Stimulated activated memory B cell treated with anti-CD40 and anti-IgM and Interleukin-4, amounts not matched to agents 10 μg/mL and 1 μg/mL and 100 μg/mL, for 72 hours (primary cell): ENCODE results near the gene SLC37A2.

ENCODE experiments used
- ATAC-seq: fragments of 150-1000 bp; cut with Tn5 transposase; 2 replicates; pipeline ENCODE4 v1.10.0; 2021
- H3K27ac Mint-ChIP-seq: one replicate; pipeline ENCODE4 v1.8.0; 2022; ENCODE audit warnings: mild to moderate bottlenecking, mixed read lengths
- H3K27me3 Mint-ChIP-seq: one replicate; pipeline ENCODE4 v1.8.0; 2022; ENCODE audit warnings: mixed read lengths
- H3K36me3 Mint-ChIP-seq: one replicate; pipeline ENCODE4 v1.8.0; 2022; ENCODE audit warnings: mixed read lengths
- H3K4me1 Mint-ChIP-seq: one replicate; pipeline ENCODE4 v1.8.0; 2022; ENCODE audit warnings: mixed read lengths
- H3K4me3 Mint-ChIP-seq: one replicate; pipeline ENCODE4 v1.8.0; 2022; ENCODE audit warnings: mild to moderate bottlenecking, moderate library complexity, mixed read lengths
- H3K9me3 Mint-ChIP-seq: one replicate; pipeline ENCODE4 v1.8.0; 2022; ENCODE audit warnings: mixed read lengths

The SLC37A2 gene

DNA sequence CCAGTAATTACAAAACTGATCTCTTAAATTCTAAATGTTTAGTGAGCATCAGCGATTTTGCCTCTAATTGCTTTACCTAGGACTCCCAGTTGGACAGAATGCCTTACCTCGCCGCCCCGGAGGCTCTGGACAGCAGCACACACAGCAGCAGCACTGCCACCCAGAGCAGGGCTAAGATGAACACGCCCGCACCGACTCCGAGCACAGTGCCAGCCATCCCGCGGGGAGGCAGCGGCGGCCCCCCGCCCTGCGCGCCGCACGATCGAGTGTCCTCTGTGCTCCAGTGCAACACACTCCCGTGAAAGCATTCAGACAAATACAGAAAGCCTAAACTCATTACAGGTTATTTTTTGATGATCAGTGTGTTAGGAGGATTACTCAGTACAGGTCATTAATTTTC, 38.9 kb downstream of the SLC37A2 start:
- Mint-ChIP-seq H3K27ac (no peak overlapping the region), H3K9me3 (no peaks in the 10 kb centered on the region), H3K36me3 (peaks cover 78% of the 10 kb centered on the region), H3K4me1 (no peaks in the 10 kb centered on the region), H3K27me3 (no peaks in the 10 kb centered on the region), H3K4me3 (no peak overlapping the region)
- no peak for ATAC-seq

DNA sequence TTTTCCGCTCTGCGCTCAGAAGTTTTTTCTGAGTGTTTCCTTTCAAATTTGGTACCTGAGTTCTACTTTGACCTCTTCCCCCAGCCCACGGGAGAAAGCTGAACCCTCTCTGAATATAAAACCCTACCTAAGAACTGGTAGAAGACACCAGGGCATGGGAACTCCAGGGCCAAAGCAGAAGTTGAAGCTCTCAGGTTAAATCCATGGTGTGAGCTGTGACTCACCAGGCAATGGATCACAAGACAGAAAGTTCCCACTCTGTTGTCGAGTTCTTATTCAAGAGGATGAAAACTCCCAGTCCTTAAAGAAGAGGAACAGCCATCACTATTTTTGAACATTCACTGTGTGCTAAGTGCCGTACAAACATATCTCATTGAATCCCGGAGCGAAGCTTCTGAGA, 39.4 kb downstream of the SLC37A2 start:
- no peak for ATAC-seq
- H3K4me3 Mint-ChIP-seq, result no peak overlapping the region
- no peaks in the 10 kb centered on the region for H3K4me1 Mint-ChIP-seq
- H3K27ac Mint-ChIP-seq, result no peak overlapping the region
- no peaks in the 10 kb centered on the region for H3K9me3 Mint-ChIP-seq
- no peaks in the 10 kb centered on the region for H3K27me3 Mint-ChIP-seq
- H3K36me3 Mint-ChIP-seq, result peaks cover 77% of the 10 kb centered on the region

DNA sequence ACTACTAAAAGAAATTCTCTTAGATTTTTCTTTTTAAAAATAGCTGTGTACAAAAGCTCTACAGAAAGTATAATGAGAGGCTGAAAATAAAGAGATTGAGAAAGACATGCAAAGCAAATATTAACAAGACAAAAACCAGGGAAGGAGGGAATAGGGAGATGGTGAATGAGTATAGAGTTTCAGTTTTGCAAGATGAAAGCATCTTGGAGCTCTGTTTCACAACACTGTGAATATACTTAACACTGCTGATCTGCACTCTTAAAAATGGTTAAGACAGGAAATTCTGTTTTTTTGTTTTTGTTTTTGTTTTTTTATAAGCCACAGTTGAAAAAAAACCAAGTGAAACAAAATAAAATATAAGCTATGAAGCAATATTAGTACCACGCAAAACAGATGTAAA, 42.8 kb downstream of the SLC37A2 start:
- Mint-ChIP-seq H3K9me3 (no peaks in the 10 kb centered on the region), H3K27ac (no peak overlapping the region), H3K36me3 (peaks cover 47% of the 10 kb centered on the region), H3K27me3 (no peaks in the 10 kb centered on the region), H3K4me1 (peaks cover 6% of the 10 kb centered on the region), H3K4me3 (no peak overlapping the region)
- no peak for ATAC-seq

DNA sequence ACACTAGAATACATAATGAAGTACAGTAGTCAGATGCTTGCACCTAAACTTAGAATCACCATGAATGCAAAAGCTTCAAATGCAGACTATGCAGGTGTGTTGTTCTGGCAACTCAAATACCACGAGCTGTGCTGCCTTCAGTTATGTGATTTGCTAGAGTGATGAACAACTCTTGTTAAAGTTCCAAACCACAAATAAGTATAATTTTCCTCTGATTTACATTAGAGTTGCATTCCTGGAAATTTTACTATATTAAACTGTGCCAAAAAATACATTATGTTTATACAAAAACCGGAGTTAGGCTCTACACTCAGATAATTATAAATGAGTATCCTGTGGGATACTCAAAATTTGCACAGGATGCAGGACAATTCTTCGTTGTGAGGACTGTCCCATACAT, 45.4 kb downstream of the SLC37A2 start:
- Mint-ChIP-seq H3K27ac (no peak overlapping the region), H3K36me3 (peaks cover 35% of the 10 kb centered on the region), H3K4me3 (no peak overlapping the region), H3K4me1 (peaks cover 15% of the 10 kb centered on the region), H3K27me3 (no peaks in the 10 kb centered on the region), H3K9me3 (peaks cover 3% of the 10 kb centered on the region)
- ATAC-seq, result no peak

DNA sequence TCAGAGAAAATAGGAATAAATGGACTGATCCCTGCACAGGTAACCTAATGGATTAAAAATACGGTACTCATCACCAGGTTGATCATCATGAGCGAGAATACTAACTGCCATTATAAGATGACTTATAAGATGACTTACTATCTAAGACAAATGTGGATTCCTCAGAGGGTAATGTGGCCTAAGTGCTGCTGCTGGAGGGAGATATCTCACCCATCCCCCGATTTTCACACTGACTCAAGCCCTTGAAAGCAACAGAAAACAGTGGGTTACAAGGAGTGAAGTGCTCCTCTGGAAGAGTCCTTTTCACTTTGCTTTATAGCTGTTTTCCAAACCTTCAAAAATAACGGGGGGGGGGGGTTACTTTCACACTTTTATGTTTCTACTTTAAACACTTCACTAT, 47.4 kb downstream of the SLC37A2 start:
- Mint-ChIP-seq H3K27me3 (no peaks in the 10 kb centered on the region), H3K36me3 (peaks cover 21% of the 10 kb centered on the region), H3K4me3 (peak overlapping the region; percentile 94), H3K4me1 (peaks cover 15% of the 10 kb centered on the region), H3K9me3 (peaks cover 3% of the 10 kb centered on the region), H3K27ac (peak overlapping the region; percentile 95)
- no peak for ATAC-seq

DNA sequence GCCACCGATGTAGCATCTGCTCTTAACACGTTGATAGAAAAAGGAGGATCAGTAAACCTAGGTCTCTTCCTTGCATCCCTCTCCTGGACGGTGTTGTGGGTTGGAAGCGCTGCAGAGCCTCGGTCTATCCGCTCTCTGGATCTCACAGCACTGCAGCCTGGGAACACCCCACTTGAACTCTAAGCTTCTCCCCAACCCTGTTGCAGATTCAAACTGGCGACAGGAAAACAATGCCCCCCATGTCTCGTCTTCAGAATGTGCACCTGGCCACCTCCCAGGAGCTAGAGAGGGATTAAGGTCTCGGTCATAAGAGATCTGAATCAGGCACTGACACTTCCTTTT, 47.9 kb downstream of the SLC37A2 start:
- H3K4me3 Mint-ChIP-seq, result peak overlapping the region; percentile 94
- no peaks in the 10 kb centered on the region for H3K27me3 Mint-ChIP-seq
- H3K9me3 Mint-ChIP-seq, result peaks cover 3% of the 10 kb centered on the region
- no peak for ATAC-seq
- H3K27ac Mint-ChIP-seq, result peak overlapping the region; percentile 95
- peaks cover 16% of the 10 kb centered on the region for H3K36me3 Mint-ChIP-seq
- peaks cover 15% of the 10 kb centered on the region for H3K4me1 Mint-ChIP-seq

DNA sequence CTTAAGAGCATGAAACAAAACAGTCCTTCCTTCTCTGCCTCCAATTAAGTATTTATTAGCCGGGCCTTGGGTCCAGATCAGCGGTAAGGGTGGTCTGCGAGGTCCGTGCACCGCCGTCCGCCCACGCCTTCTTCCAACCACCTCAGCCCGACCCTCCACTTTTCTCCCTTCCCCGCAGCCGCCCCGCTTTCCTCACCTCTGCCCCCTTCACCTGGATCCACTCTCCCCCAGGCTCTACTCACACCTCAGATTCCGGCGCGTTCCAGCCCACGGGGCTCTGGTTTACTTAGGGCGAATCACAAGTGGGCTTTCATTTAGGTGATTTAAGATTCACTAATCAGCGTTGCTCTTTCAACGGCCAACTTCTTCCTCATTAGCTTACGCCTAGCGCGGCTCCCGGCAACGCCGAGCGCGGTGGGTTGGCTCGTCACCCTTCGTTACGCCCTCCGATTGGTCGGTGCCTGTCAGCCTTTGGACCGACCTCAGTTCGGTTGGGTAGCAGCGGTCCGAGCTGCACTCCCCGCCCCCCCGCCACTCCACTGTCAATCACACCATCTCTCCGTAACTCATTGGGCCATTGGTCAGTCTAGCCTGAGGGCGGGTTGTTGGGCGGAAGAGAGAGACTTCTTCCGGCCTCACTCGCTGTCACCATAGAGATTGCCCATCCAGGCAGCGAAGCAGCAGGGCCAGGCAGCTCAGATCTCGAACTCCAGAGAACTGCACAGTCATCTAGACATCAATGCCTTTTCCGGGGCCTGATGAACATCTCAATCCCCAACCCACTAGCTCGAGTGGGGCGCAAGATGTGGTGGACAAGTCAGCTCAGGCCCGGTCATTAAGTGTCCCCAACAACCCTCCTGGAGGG, 48.5 kb downstream of the SLC37A2 start, which contains the start of gene TMEM218:
Gene TMEM218 (minus strand): TSS at position 284 of the 865 bp plus-strand sequence. CDS start 9,385 bp downstream, outside the sequence.
- peak; percentile 99 for ATAC-seq
- Mint-ChIP-seq H3K9me3 (peaks cover 3% of the 10 kb centered on the region), H3K36me3 (peaks cover 11% of the 10 kb centered on the region), H3K27ac (peak within 1 kb of the TSS; percentile 95), H3K4me1 (peaks cover 15% of the 10 kb centered on the region), H3K27me3 (peaks cover under 1% of the 10 kb centered on the region), H3K4me3 (peak within 1 kb of the TSS; percentile 94)

DNA sequence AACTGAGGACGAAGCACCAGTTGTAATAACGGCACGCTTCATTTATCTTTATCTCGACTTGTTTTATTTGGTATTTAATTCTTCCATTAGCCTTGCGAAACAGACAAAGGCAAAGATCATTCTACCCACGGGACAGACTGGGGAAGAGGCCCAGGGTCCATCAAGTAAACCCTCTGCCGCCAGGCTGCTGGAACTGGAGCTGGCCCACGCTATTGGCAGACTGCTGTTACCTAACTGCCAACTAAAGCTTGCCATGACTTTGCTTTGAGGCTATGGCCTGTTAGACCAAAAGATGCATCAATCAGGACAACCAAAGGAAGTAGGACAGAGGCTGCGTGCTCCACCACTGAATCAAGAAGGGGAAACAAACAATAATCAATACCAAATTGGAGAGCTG, 49.1 kb downstream of the SLC37A2 start:
- ATAC-seq, result no peak
- H3K27me3 Mint-ChIP-seq, result peaks cover 7% of the 10 kb centered on the region
- H3K27ac Mint-ChIP-seq, result peak overlapping the region; percentile 95
- H3K36me3 Mint-ChIP-seq, result peaks cover 5% of the 10 kb centered on the region
- H3K4me1 Mint-ChIP-seq, result peaks cover 15% of the 10 kb centered on the region
- peak overlapping the region; percentile 94 for H3K4me3 Mint-ChIP-seq
- peaks cover 3% of the 10 kb centered on the region for H3K9me3 Mint-ChIP-seq

DNA sequence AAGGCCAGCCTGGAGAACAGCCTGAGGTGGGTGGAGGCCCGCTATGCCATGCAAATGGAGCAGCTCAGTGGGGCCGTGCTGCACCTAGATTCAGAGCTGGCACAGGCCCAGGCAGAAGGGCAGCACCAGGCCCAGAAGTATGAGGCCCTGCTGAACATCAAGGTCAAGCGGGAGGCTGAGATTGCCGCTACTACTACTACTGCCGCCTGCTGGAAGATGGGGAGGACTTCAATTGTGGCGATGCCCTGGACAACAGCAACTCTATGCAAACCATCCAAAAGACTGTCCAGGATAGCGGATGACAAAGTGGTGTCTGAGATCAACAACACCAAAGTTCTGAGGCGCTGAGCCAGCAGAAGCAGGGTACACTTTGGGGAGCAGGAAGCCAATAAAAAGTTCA, 51.4 kb downstream of the SLC37A2 start:
- Mint-ChIP-seq H3K36me3 (peaks cover 5% of the 10 kb centered on the region), H3K9me3 (peaks cover 3% of the 10 kb centered on the region), H3K27ac (no peak overlapping the region), H3K4me1 (peaks cover 15% of the 10 kb centered on the region), H3K27me3 (peaks cover 28% of the 10 kb centered on the region), H3K4me3 (no peak overlapping the region)
- ATAC-seq, result no peak

DNA sequence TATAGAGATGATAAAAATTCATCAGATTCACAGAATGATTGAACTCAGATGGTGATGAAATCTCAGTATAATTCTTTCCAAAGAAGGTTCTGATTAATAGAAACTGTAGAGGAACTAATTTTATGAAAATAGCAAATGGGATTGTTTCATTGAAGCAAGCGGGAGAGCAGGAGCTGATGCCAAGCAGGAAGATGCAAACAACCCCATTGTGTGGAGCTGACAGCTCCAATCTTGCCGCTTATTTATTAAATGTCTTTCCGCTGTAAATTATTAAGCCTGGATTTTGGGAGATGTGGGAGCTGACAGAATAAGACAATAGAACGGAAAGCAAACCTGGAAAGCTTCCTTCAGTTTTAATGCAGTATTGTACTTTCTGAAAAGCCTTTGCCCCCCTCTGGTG, 54.3 kb downstream of the SLC37A2 start:
- no peak for ATAC-seq
- Mint-ChIP-seq H3K27ac (no peak overlapping the region), H3K27me3 (peaks cover 35% of the 10 kb centered on the region), H3K9me3 (peaks cover under 1% of the 10 kb centered on the region), H3K4me3 (no peak overlapping the region), H3K4me1 (peaks cover under 1% of the 10 kb centered on the region), H3K36me3 (peaks cover under 1% of the 10 kb centered on the region)

DNA sequence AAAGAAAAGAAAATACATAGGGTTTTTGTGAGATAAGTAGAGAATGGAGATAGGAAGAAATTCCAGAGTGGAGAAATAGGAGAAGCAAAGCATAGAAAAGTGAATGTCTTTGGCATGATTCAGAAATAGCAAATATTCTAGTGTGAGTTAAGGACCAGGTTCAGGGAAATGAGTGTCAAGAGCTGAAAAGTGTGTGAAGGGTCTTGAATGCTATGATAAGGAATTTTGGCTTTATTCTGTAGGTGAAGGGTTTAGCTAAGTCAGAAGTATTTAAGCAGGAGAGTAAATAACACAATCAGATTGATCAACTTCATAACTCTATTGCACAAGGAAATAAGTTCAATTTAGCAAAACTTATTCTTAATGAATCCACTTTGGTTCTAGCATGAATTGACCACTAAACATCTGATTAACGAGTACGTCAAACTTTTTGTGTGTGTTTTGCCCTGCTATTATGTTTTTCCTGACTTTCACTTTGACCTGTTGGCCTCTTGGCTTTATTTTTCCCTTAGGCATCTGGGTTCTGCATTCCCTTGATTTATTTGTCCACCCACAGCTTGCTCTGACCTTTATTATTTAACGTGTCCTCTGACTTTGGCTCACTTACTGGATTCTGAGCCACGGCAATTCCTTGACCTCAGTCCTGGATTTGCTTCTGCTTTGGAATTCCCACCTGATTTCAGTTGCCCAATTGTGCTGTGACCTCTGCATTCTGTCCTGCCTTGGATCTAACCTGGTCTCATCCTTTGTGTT, 60.3 kb downstream of the SLC37A2 start:
- Mint-ChIP-seq H3K4me1 (peaks cover 12% of the 10 kb centered on the region), H3K27ac (peak overlapping the region; percentile 41), H3K36me3 (no peaks in the 10 kb centered on the region), H3K4me3 (no peak overlapping the region), H3K27me3 (peaks cover 18% of the 10 kb centered on the region), H3K9me3 (peaks cover 2% of the 10 kb centered on the region)
- ATAC-seq, result no peak

DNA sequence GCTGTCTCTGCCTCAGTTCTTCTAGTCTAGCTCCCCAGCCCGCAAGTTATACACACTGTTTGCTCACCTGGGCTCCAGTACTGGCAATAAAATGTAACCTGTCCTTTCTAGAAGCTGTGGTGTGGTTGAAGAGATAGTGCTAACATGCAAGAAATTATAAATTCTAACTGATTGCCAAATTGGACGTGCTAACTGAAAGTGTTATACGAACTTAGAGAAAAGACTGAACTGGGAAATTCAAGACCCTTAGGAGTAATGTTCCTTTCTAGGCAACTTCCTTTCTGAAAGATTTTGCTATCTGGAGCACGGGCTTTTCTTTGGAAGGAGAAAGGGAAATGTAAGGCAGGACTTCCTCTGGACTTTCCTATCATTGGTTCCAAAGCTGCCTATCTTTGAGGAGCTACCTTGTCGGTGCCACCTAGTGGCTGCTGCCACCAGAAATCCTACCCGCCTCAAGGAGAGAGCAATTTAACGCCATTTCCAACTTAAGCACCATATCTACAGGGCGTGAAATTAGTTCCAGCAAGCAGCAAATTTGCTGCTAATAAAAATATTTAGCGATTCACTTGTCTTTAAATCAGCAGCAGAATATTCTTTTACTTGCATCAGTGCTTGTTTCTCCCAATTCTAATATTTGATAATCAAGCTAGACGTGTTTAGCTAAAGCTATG, 61.0 kb downstream of the SLC37A2 start:
- no peaks in the 10 kb centered on the region for H3K36me3 Mint-ChIP-seq
- peak; percentile 80 for ATAC-seq
- H3K4me3 Mint-ChIP-seq, result peak overlapping the region; percentile 48
- peak overlapping the region; percentile 41 for H3K27ac Mint-ChIP-seq
- H3K4me1 Mint-ChIP-seq, result peaks cover 12% of the 10 kb centered on the region
- H3K27me3 Mint-ChIP-seq, result peaks cover 18% of the 10 kb centered on the region
- peaks cover 2% of the 10 kb centered on the region for H3K9me3 Mint-ChIP-seq

DNA sequence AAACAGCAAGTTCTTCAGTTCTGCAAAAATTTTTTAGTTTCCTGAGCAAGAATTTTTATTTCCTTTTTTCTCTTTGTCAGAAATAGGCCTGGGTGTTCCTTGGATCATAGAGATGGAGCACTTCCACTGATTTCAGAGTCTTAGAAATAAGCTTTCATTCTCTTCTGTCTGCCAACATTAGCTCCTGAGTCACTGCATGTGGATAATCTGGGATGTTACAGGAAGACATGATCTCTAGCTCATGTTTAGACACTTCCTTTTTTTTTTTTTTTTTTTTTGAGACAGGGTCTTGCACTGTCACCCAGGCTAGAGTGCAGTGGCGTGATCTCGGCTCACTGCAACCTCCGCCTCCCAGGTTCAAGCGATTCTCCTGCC, 61.5 kb downstream of the SLC37A2 start:
- peaks cover 12% of the 10 kb centered on the region for H3K4me1 Mint-ChIP-seq
- peaks cover 18% of the 10 kb centered on the region for H3K27me3 Mint-ChIP-seq
- H3K27ac Mint-ChIP-seq, result no peak overlapping the region
- no peak for ATAC-seq
- H3K4me3 Mint-ChIP-seq, result no peak overlapping the region
- H3K36me3 Mint-ChIP-seq, result no peaks in the 10 kb centered on the region
- peaks cover 2% of the 10 kb centered on the region for H3K9me3 Mint-ChIP-seq

DNA sequence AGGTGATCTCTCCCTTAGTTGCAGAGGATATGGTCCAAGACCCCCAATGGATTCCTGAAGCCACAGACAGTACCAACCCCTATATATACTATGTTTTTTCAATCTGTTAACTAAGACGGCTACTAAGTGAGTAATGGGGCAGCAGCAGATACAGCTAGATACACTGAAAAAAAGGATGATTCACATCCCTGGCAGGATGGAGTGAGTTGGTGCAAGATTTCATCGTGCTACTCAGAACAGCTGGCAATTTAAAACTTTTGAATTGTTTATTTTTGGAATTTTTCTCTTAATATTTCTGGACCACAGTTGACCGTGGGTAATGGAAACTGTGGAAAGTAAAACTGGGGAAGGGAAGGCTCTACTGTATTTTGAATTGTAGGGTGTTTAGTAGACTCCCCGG, 65.3 kb downstream of the SLC37A2 start:
- H3K27ac Mint-ChIP-seq, result no peak overlapping the region
- peaks cover 4% of the 10 kb centered on the region for H3K9me3 Mint-ChIP-seq
- ATAC-seq, result no peak
- H3K36me3 Mint-ChIP-seq, result no peaks in the 10 kb centered on the region
- no peak overlapping the region for H3K4me3 Mint-ChIP-seq
- H3K27me3 Mint-ChIP-seq, result peaks cover 39% of the 10 kb centered on the region
- H3K4me1 Mint-ChIP-seq, result peaks cover 12% of the 10 kb centered on the region

DNA sequence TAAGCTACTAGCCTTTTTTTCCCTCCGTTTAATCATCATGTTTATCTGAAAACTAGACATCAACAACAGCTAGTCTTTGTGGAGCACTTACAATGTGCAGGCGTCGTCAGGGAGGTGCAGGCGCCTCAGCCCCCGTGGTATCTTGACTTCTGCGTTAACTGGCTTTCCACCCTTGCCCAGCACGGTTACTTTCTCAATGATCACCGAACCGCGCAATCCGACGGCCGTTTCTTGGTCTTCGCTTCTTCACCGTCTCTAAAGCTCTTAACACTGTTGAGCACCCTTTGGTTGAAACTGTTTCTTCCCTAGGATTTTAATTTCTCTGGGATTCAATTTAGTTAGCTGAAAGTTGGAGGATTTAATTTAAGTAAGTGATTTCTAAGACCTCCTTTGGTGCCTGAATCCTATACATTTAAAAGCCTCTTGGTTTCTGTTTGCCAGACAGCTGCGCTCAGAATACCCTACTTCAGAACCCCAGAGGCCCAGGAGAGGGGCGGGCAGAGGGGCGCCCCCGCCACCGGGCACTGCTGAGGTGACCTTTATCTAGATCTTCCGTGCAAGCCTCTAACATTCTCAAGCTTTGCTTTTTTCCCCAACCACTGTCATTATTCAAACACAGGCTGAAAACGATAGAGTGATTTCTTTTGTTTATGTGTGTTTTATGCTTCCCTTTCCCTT, 66.3 kb downstream of the SLC37A2 start:
- Mint-ChIP-seq H3K36me3 (no peaks in the 10 kb centered on the region), H3K27me3 (peaks cover 49% of the 10 kb centered on the region), H3K9me3 (peaks cover 4% of the 10 kb centered on the region), H3K27ac (no peak overlapping the region), H3K4me3 (no peak overlapping the region), H3K4me1 (peaks cover 4% of the 10 kb centered on the region)
- ATAC-seq, result no peak
